ENCODE data around the gene KMT2C.
"Not testable (repeated sequence)": the region's sequence is repeated elsewhere in the genome, so short reads cannot be mapped to it uniquely, and the experiment has no call there.

KMT2C gene

GRCh38 chr7:152399344-152399743 is 36.5 kb downstream of the KMT2C start:
- DNase-seq: no peak

- DNase-seq: no peak
Observed at GRCh38 chr7:152395112-152395511, 40.7 kb downstream of the KMT2C start.

GRCh38 chr7:152394214-152394613 is 41.6 kb downstream of the KMT2C start:
- not testable (repeated sequence) for DNase-seq

- DNase-seq: no peak
Observed at GRCh38 chr7:152392254-152392653, 43.5 kb downstream of the KMT2C start.

- DNase-seq: not testable (repeated sequence)
Observed at GRCh38 chr7:152386136-152386764, 49.6 kb downstream of the KMT2C start.

GRCh38 chr7:152384235-152385200 is 51.3 kb downstream of the KMT2C start:
- not testable (repeated sequence) for DNase-seq

GRCh38 chr7:152383341-152384234 is 52.2 kb downstream of the KMT2C start:
- DNase-seq: no peak

GRCh38 chr7:152382244-152382643 is 53.6 kb downstream of the KMT2C start:
- no peak for DNase-seq

- DNase-seq: not testable (repeated sequence)
Observed at GRCh38 chr7:152380931-152381578, 54.7 kb downstream of the KMT2C start.

- not testable (repeated sequence) for DNase-seq
Observed at GRCh38 chr7:152378497-152378896, 57.3 kb downstream of the KMT2C start.

- not testable (repeated sequence) for DNase-seq
Observed at GRCh38 chr7:152376716-152377484, 58.9 kb downstream of the KMT2C start.

- DNase-seq: no peak
Observed at GRCh38 chr7:152370297-152370696, 65.5 kb downstream of the KMT2C start.

- no peak for DNase-seq
Observed at GRCh38 chr7:152369518-152369917, 66.3 kb downstream of the KMT2C start.

GRCh38 chr7:152367170-152367569 is 68.6 kb downstream of the KMT2C start:
- DNase-seq: no peak

- DNase-seq: no peak
Observed at GRCh38 chr7:152366662-152367061, 69.1 kb downstream of the KMT2C start.

GRCh38 chr7:152365982-152366603 is 69.7 kb downstream of the KMT2C start:
- no peak for DNase-seq

GRCh38 chr7:152363798-152364197 is 72.0 kb downstream of the KMT2C start:
- no peak for DNase-seq

GRCh38 chr7:152362128-152362926 is 73.5 kb downstream of the KMT2C start:
- DNase-seq: no peak

GRCh38 chr7:152355474-152356057 is 80.2 kb downstream of the KMT2C start:
- DNase-seq: no peak

GRCh38 chr7:152354061-152354460 is 81.7 kb downstream of the KMT2C start:
- DNase-seq: no peak
